ENCODE data around the gene CCSER2.
A peak's percentile ranks its signal among the peaks of the same experiment; 100 is the strongest.

The CCSER2 gene

DNA sequence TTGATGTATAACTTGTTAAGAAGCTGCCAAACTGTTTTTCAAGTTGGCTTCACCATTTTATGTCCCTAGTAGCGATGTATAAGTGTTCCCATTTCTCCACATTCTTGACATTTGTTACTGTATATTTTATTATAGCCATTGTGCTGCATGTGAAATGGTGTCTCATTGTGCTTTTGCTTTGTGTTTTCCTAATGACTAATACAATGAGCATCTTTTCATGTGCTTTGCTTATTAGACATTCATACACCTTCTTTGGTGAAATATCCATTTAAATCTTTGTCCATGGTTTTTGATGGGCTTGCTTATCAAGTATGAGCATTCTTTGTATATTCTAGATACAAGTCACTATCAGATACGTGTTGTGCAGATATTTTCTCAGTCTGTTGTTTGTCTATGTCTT is 203.0 kb downstream of the CCSER2 start:
- H3K27me3 ChIP-seq (ENCODE audit: control insufficient read depth, insufficient read depth, low read length) = no peaks in the 10 kb centered on the region

DNA sequence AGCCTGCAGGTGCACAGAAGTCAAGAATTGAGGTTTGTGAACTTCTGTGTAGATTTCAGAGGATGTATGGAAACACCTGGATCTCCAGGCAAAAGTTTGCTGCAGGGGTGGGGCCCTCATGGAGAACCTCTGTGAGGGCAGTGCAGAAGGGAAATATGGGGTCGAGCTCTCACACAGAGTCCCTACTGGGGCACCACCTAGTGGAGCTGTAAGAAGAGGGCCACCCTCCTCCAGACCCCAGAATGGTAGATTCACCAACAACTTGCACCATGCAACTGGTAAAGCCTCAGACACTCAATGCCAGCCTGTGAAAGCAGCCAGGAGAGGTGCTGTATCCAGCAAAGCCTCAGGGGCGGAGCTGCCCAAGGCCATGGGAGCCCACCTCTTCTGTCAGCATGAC is 205.8 kb downstream of the CCSER2 start:
- H3K9ac ChIP-seq (ENCODE audit: low read depth, low read length) = no peak overlapping the region
- H3K27me3 ChIP-seq (ENCODE audit: control insufficient read depth, insufficient read depth, low read length) = no peaks in the 10 kb centered on the region
- H3K4me1 ChIP-seq (ENCODE audit: control insufficient read depth, insufficient read depth, low read length) = peaks cover 8% of the 10 kb centered on the region

More for the DNA sequence above, 203.0 kb downstream of the CCSER2 start:
- H3K9ac ChIP-seq (ENCODE audit: low read depth, low read length) = no peak overlapping the region
- H3K4me3 ChIP-seq (ENCODE audit: low read depth, low read length) = no peak overlapping the region
- H3K36me3 ChIP-seq (ENCODE audit: control insufficient read depth, insufficient read depth, low read length) = no peaks in the 10 kb centered on the region
- H3K9me3 ChIP-seq (ENCODE audit: control insufficient read depth, insufficient read depth, low read length) = no peaks in the 10 kb centered on the region
- H3K4me1 ChIP-seq (ENCODE audit: control insufficient read depth, insufficient read depth, low read length) = no peaks in the 10 kb centered on the region

GRCh38 chr10:84537447-84537931 is 209.1 kb downstream of the CCSER2 start:
- Histone ChIP-seq H3K9ac (ENCODE audit: low read depth, low read length) (no peak overlapping the region), H3K27me3 (ENCODE audit: control insufficient read depth, insufficient read depth, low read length) (no peaks in the 10 kb centered on the region), H3K4me1 (ENCODE audit: control insufficient read depth, insufficient read depth, low read length) (peaks cover 8% of the 10 kb centered on the region), H3K36me3 (ENCODE audit: control insufficient read depth, insufficient read depth, low read length) (no peaks in the 10 kb centered on the region), H3K4me3 (ENCODE audit: low read depth, low read length) (no peak overlapping the region), H3K9me3 (ENCODE audit: control insufficient read depth, insufficient read depth, low read length) (no peaks in the 10 kb centered on the region)

More for the DNA sequence above, 205.8 kb downstream of the CCSER2 start:
- Histone ChIP-seq H3K9me3 (ENCODE audit: control insufficient read depth, insufficient read depth, low read length) (no peaks in the 10 kb centered on the region), H3K4me3 (ENCODE audit: low read depth, low read length) (no peak overlapping the region), H3K36me3 (ENCODE audit: control insufficient read depth, insufficient read depth, low read length) (no peaks in the 10 kb centered on the region)

GRCh38 chr10:84538036-84538435 is 209.6 kb downstream of the CCSER2 start:
- Histone ChIP-seq H3K36me3 (ENCODE audit: control insufficient read depth, insufficient read depth, low read length) (no peaks in the 10 kb centered on the region), H3K9me3 (ENCODE audit: control insufficient read depth, insufficient read depth, low read length) (no peaks in the 10 kb centered on the region), H3K4me3 (ENCODE audit: low read depth, low read length) (no peak overlapping the region), H3K9ac (ENCODE audit: low read depth, low read length) (no peak overlapping the region), H3K4me1 (ENCODE audit: control insufficient read depth, insufficient read depth, low read length) (peaks cover 12% of the 10 kb centered on the region), H3K27me3 (ENCODE audit: control insufficient read depth, insufficient read depth, low read length) (no peaks in the 10 kb centered on the region)

- Histone ChIP-seq H3K4me3 (ENCODE audit: low read depth, low read length) (no peak overlapping the region), H3K27me3 (ENCODE audit: control insufficient read depth, insufficient read depth, low read length) (no peaks in the 10 kb centered on the region), H3K36me3 (ENCODE audit: control insufficient read depth, insufficient read depth, low read length) (no peaks in the 10 kb centered on the region), H3K9ac (ENCODE audit: low read depth, low read length) (no peak overlapping the region), H3K9me3 (ENCODE audit: control insufficient read depth, insufficient read depth, low read length) (no peaks in the 10 kb centered on the region), H3K4me1 (ENCODE audit: control insufficient read depth, insufficient read depth, low read length) (peaks cover 13% of the 10 kb centered on the region)
Measured at GRCh38 chr10:84539216-84539615, 210.8 kb downstream of the CCSER2 start.

GRCh38 chr10:84540022-84540616 is 211.7 kb downstream of the CCSER2 start:
- Histone ChIP-seq H3K9ac (ENCODE audit: low read depth, low read length) (no peak overlapping the region), H3K9me3 (ENCODE audit: control insufficient read depth, insufficient read depth, low read length) (no peaks in the 10 kb centered on the region), H3K36me3 (ENCODE audit: control insufficient read depth, insufficient read depth, low read length) (no peaks in the 10 kb centered on the region), H3K4me1 (ENCODE audit: control insufficient read depth, insufficient read depth, low read length) (peaks cover 13% of the 10 kb centered on the region), H3K4me3 (ENCODE audit: low read depth, low read length) (no peak overlapping the region), H3K27me3 (ENCODE audit: control insufficient read depth, insufficient read depth, low read length) (no peaks in the 10 kb centered on the region)

DNA sequence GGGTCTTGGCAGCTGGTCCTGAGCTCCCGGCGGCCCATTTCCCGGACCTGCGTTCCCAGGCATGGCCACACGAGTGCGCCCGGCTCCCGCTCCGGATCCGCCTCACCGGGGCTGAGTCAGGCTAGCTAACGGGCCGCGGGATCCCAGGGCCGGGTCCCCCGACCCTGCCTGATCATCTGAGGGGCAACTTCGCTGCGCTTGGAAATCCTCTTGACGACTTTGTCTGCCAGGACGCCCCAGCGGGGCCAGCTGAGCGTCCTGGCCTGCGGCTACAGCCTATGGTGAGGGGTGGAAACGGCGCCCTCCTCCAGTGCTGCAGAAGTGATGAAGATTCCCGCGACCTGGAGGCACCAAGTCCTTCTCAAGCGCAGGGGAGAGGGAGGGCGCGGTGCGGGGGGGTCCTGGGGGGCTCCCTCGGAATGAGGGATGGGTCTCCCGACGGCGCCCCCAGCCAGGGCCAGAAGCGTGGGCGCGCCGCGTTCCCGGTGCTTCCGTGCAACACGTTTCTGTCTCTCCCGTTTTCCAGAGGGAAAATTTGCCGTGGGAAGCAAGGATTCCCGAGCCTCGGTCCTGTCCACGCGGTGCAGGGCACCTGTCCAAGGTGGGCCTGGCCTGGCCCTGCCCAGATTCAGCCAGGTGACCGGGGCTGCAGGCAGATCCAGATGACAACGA is 212.4 kb downstream of the CCSER2 start:
- H3K4me1 ChIP-seq (ENCODE audit: control insufficient read depth, insufficient read depth, low read length) = peaks cover 13% of the 10 kb centered on the region

DNA sequence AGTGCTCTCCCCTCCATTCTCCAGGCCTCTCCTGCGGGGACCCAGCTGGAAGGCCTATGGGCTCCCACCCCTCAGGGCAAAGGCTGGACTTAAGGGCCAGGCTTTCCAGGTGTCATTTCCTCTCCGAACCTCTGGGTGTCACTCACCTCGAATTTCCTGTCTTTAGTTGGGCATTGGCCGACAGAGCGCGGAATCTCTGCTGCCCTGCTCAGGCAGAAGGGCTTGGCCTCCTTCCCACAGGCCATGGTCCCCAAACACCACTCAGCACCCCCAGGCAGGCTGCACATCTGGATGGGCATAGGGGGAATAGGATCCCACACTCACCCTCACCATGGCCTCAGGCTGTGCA is 212.9 kb downstream of the CCSER2 start:
- H3K9ac ChIP-seq (ENCODE audit: low read depth, low read length) = no peak overlapping the region
- no peaks in the 10 kb centered on the region for H3K36me3 ChIP-seq (ENCODE audit: control insufficient read depth, insufficient read depth, low read length)
- H3K4me3 ChIP-seq (ENCODE audit: low read depth, low read length) = peak overlapping the region; percentile 69
- H3K4me1 ChIP-seq (ENCODE audit: control insufficient read depth, insufficient read depth, low read length) = peaks cover 13% of the 10 kb centered on the region
- H3K27me3 ChIP-seq (ENCODE audit: control insufficient read depth, insufficient read depth, low read length) = no peaks in the 10 kb centered on the region
- no peaks in the 10 kb centered on the region for H3K9me3 ChIP-seq (ENCODE audit: control insufficient read depth, insufficient read depth, low read length)

More for the DNA sequence above, 212.4 kb downstream of the CCSER2 start:
- H3K4me3 ChIP-seq (ENCODE audit: low read depth, low read length) = peak overlapping the region; percentile 69
- no peaks in the 10 kb centered on the region for H3K27me3 ChIP-seq (ENCODE audit: control insufficient read depth, insufficient read depth, low read length)
- H3K36me3 ChIP-seq (ENCODE audit: control insufficient read depth, insufficient read depth, low read length) = no peaks in the 10 kb centered on the region
- H3K9ac ChIP-seq (ENCODE audit: low read depth, low read length) = no peak overlapping the region
- H3K9me3 ChIP-seq (ENCODE audit: control insufficient read depth, insufficient read depth, low read length) = no peaks in the 10 kb centered on the region

- Histone ChIP-seq H3K4me1 (ENCODE audit: control insufficient read depth, insufficient read depth, low read length) (peaks cover 5% of the 10 kb centered on the region), H3K9me3 (ENCODE audit: control insufficient read depth, insufficient read depth, low read length) (no peaks in the 10 kb centered on the region), H3K27me3 (ENCODE audit: control insufficient read depth, insufficient read depth, low read length) (no peaks in the 10 kb centered on the region), H3K36me3 (ENCODE audit: control insufficient read depth, insufficient read depth, low read length) (no peaks in the 10 kb centered on the region), H3K9ac (ENCODE audit: low read depth, low read length) (no peak overlapping the region), H3K4me3 (ENCODE audit: low read depth, low read length) (no peak overlapping the region)
Measured at GRCh38 chr10:84542522-84543490, 214.4 kb downstream of the CCSER2 start.

- Histone ChIP-seq H3K9ac (ENCODE audit: low read depth, low read length) (no peak overlapping the region), H3K36me3 (ENCODE audit: control insufficient read depth, insufficient read depth, low read length) (no peaks in the 10 kb centered on the region), H3K4me3 (ENCODE audit: low read depth, low read length) (no peak overlapping the region), H3K4me1 (ENCODE audit: control insufficient read depth, insufficient read depth, low read length) (peaks cover 5% of the 10 kb centered on the region), H3K27me3 (ENCODE audit: control insufficient read depth, insufficient read depth, low read length) (no peaks in the 10 kb centered on the region), H3K9me3 (ENCODE audit: control insufficient read depth, insufficient read depth, low read length) (no peaks in the 10 kb centered on the region)
Measured at GRCh38 chr10:84543948-84544347, 215.6 kb downstream of the CCSER2 start.

GRCh38 chr10:84545651-84546050 is 217.3 kb downstream of the CCSER2 start:
- peaks cover 5% of the 10 kb centered on the region for H3K4me1 ChIP-seq (ENCODE audit: control insufficient read depth, insufficient read depth, low read length)
- no peak overlapping the region for H3K4me3 ChIP-seq (ENCODE audit: low read depth, low read length)
- no peaks in the 10 kb centered on the region for H3K27me3 ChIP-seq (ENCODE audit: control insufficient read depth, insufficient read depth, low read length)
- no peaks in the 10 kb centered on the region for H3K9me3 ChIP-seq (ENCODE audit: control insufficient read depth, insufficient read depth, low read length)
- H3K9ac ChIP-seq (ENCODE audit: low read depth, low read length) = no peak overlapping the region
- H3K36me3 ChIP-seq (ENCODE audit: control insufficient read depth, insufficient read depth, low read length) = no peaks in the 10 kb centered on the region

All from iPS-15b (cell line).